ENCODE measurements around the gene SRA1. TPM values are rescaled to one million over a fixed set of nuclear protein-coding genes. Genes with fewer than 3 reads are reported as not detected.
A peak's percentile ranks its signal among the peaks of the same experiment; 100 is the strongest.

Gene SRA1
- total and polyA plus RNA-seq, 2 of the 13 experiments (the other 11 are each of a cell fraction or from before 2014, with no cell fraction given) = 14.2 to 32.8 TPM

DNA sequence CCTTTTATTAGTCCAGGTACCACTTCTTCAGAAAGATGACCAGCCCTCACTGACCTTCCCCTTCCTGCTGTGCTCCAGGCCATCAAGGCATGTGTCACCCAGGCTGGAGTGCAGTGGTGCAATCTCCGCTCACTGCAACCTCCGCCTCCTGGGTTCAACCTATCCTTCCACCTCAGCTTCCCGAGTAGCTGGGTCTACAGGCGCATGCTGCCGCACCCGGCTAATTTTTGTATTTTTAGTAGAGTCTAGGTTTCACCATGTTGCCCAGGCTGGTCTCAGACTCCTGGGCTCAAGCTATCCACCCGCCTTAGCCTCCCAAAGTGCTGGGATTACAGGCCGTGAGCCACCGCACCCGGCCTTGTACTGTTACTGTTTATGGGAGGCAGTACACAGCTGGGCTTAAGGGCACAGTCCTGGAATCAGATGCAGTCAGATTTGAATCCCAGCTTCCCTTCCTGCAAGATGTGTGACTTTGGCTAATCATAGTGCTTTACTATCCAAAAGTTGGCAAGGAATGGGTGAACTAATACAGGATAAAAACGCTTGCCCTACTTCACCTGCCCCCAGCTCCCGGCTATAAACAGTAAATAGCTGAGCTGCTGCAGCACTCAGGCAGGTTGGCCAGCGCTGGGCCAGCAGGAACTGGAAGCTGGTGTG lies 10.3 kb downstream of the SRA1 start (continued):
- TF ChIP-seq, protein P1, sequence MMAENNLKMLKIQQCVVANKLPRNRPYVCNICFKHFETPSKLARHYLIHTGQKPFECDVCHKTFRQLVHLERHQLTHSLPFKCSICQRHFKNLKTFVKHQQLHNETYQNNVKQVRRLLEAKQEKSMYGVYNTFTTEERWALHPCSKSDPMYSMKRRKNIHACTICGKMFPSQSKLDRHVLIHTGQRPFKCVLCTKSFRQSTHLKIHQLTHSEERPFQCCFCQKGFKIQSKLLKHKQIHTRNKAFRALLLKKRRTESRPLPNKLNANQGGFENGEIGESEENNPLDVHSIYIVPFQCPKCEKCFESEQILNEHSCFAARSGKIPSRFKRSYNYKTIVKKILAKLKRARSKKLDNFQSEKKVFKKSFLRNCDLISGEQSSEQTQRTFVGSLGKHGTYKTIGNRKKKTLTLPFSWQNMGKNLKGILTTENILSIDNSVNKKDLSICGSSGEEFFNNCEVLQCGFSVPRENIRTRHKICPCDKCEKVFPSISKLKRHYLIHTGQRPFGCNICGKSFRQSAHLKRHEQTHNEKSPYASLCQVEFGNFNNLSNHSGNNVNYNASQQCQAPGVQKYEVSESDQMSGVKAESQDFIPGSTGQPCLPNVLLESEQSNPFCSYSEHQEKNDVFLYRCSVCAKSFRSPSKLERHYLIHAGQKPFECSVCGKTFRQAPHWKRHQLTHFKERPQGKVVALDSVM (CRISPR knock-in tag; IDR thresholded peaks at IDR 0.05) = peak; percentile 31; the same call in 1 of the 2 replicates
- TF ChIP-seq U2AF2 (IDR thresholded peaks at IDR 0.05; ENCODE audit: low read depth, low read length) (no peak), KDM5A (IDR thresholded peaks at IDR 0.05; ENCODE audit: borderline replicate concordance, low read length) (no peak; the same call in 1 of the 2 replicates), TAF15 (IDR thresholded peaks at IDR 0.05; ENCODE audit: low read depth, low read length, poor library complexity, severe bottlenecking) (no peak), ZNF207 (IDR thresholded peaks at IDR 0.05; ENCODE audit: borderline replicate concordance) (no peak), AGO2 (optimal IDR thresholded peaks at IDR 0.05; ENCODE audit: low read depth, low read length) (no peak), ZNF737 (CRISPR knock-in tag; IDR thresholded peaks at IDR 0.05; ENCODE audit: borderline replicate concordance) (no peak), POLR2AphosphoS5 (IDR thresholded peaks at IDR 0.05; ENCODE audit: low read depth, low read length) (no peak; the same call in 1 of the 2 replicates), MED8 (CRISPR knock-in tag; IDR thresholded peaks at IDR 0.05; ENCODE audit: insufficient replicate concordance) (no peak), MAF1 (CRISPR knock-in tag; IDR thresholded peaks at IDR 0.05; ENCODE audit: borderline replicate concordance) (no peak), MIER3 (CRISPR knock-in tag; IDR thresholded peaks at IDR 0.05; ENCODE audit: borderline replicate concordance) (no peak; the same call in 1 of the 2 replicates), THAP8 (CRISPR knock-in tag; IDR thresholded peaks at IDR 0.05; ENCODE audit: borderline replicate concordance) (no peak), FOXJ3 (CRISPR knock-in tag; IDR thresholded peaks at IDR 0.05; ENCODE audit: borderline replicate concordance) (no peak), HDAC6 (IDR thresholded peaks at IDR 0.05; ENCODE audit: low read depth, low read length) (no peak), ARNT (IDR thresholded peaks at IDR 0.05) (no peak), TBX2 (CRISPR knock-in tag; IDR thresholded peaks at IDR 0.05; ENCODE audit: borderline replicate concordance) (no peak), ATF7-NPFF (CRISPR knock-in tag; IDR thresholded peaks at IDR 0.05; ENCODE audit: low read depth) (no peak; the same call in 1 of the 2 replicates), ZNF841 (CRISPR knock-in tag; IDR thresholded peaks at IDR 0.05; ENCODE audit: borderline replicate concordance) (no peak), ZFP62 (CRISPR knock-in tag; IDR thresholded peaks at IDR 0.05) (no peak)
- TF ChIP-seq, protein P2, sequence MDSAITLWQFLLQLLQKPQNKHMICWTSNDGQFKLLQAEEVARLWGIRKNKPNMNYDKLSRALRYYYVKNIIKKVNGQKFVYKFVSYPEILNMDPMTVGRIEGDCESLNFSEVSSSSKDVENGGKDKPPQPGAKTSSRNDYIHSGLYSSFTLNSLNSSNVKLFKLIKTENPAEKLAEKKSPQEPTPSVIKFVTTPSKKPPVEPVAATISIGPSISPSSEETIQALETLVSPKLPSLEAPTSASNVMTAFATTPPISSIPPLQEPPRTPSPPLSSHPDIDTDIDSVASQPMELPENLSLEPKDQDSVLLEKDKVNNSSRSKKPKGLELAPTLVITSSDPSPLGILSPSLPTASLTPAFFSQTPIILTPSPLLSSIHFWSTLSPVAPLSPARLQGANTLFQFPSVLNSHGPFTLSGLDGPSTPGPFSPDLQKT (CRISPR knock-in tag; IDR thresholded peaks at IDR 0.05; ENCODE audit: borderline replicate concordance) = no peak
- TF ChIP-seq, protein P3, sequence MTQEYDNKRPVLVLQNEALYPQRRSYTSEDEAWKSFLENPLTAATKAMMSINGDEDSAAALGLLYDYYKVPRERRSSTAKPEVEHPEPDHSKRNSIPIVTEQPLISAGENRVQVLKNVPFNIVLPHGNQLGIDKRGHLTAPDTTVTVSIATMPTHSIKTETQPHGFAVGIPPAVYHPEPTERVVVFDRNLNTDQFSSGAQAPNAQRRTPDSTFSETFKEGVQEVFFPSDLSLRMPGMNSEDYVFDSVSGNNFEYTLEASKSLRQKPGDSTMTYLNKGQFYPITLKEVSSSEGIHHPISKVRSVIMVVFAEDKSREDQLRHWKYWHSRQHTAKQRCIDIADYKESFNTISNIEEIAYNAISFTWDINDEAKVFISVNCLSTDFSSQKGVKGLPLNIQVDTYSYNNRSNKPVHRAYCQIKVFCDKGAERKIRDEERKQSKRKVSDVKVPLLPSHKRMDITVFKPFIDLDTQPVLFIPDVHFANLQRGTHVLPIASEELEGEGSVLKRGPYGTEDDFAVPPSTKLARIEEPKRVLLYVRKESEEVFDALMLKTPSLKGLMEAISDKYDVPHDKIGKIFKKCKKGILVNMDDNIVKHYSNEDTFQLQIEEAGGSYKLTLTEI (CRISPR knock-in tag; conservative IDR thresholded peaks at IDR 0.05) = no peak
- TF ChIP-seq, protein P4, sequence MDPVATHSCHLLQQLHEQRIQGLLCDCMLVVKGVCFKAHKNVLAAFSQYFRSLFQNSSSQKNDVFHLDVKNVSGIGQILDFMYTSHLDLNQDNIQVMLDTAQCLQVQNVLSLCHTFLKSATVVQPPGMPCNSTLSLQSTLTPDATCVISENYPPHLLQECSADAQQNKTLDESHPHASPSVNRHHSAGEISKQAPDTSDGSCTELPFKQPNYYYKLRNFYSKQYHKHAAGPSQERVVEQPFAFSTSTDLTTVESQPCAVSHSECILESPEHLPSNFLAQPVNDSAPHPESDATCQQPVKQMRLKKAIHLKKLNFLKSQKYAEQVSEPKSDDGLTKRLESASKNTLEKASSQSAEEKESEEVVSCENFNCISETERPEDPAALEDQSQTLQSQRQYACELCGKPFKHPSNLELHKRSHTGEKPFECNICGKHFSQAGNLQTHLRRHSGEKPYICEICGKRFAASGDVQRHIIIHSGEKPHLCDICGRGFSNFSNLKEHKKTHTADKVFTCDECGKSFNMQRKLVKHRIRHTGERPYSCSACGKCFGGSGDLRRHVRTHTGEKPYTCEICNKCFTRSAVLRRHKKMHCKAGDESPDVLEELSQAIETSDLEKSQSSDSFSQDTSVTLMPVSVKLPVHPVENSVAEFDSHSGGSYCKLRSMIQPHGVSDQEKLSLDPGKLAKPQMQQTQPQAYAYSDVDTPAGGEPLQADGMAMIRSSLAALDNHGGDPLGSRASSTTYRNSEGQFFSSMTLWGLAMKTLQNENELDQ (CRISPR knock-in tag; IDR thresholded peaks at IDR 0.05; ENCODE audit: borderline replicate concordance) = no peak

All from HepG2 (cell line).